Sigmoid colon (tissue), 4 donors: ENCODE measurements around the gene CCP110.

ENCODE experiments used
- POLR2AphosphoS5 ChIP-seq, 4 donors: sonication (generic); formaldehyde crosslinking; IDR thresholded peaks; one replicate each; pipeline ENCODE4 v1.6.1; 2017; ENCODE audit warnings: antibody characterized with exemption in 4 of 4
- TF ChIP-seq, protein P1 (sequence below), 4 experiments: fragments of 450-650 bp in 3 of 4; fragments of 200-600 bp in 1 of 4; IDR thresholded peaks; one replicate each; pipeline ENCODE4 v1.5.1; 2016 to 2019; ENCODE audit warnings: antibody characterized with exemption in 4 of 4, mild to moderate bottlenecking in 3 of 4, moderate library complexity in 2 of 4

GRCh38 chr16:19563377-19563776 lies 39.6 kb downstream of the CCP110 start:
- TF ChIP-seq, protein P1, sequence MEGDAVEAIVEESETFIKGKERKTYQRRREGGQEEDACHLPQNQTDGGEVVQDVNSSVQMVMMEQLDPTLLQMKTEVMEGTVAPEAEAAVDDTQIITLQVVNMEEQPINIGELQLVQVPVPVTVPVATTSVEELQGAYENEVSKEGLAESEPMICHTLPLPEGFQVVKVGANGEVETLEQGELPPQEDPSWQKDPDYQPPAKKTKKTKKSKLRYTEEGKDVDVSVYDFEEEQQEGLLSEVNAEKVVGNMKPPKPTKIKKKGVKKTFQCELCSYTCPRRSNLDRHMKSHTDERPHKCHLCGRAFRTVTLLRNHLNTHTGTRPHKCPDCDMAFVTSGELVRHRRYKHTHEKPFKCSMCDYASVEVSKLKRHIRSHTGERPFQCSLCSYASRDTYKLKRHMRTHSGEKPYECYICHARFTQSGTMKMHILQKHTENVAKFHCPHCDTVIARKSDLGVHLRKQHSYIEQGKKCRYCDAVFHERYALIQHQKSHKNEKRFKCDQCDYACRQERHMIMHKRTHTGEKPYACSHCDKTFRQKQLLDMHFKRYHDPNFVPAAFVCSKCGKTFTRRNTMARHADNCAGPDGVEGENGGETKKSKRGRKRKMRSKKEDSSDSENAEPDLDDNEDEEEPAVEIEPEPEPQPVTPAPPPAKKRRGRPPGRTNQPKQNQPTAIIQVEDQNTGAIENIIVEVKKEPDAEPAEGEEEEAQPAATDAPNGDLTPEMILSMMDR (IDR thresholded peaks at IDR 0.05): no peak
- TF ChIP-seq POLR2AphosphoS5 (IDR thresholded peaks at IDR 0.05): no peak
